HCT116 (cell line): ENCODE data around the gene ITIH4. TPM values are rescaled to one million over a fixed set of nuclear protein-coding genes. Genes with fewer than 3 reads are reported as not detected.

Source experiments
- ATAC-seq: fragments of 200-7000 bp; cut with Tn5 transposase; 2 replicates; pipeline ENCODE4 v1.9.1; 2020; ENCODE audit warnings: mild to moderate bottlenecking, moderate library complexity
- BruUV-seq: library from RNA; stranded (reverse); fragments of 400-500 nt; replicated peaks from 2 replicates; lab custom pipeline; 2021; lab: Mats Ljungman, UMichigan
- CTCF ChIA-PET: fragments of 300-600 bp; sonication (Branson Sonifier 250); formaldehyde crosslinking; loops from one replicate; lab custom pipeline; 2021; ENCODE audit warnings: antibody characterized with exemption; lab: Charles Lee
- POLR2A ChIA-PET: fragments of 300-600, 350-600 bp; sonication (Branson Sonifier 250); formaldehyde crosslinking; loops from one replicate; lab custom pipeline; 2021; ENCODE audit warnings: antibody characterized with exemption; lab: Charles Lee
- RAD21 ChIA-PET, 2 experiments: fragments of 300-600 bp; sonication (Branson Sonifier 250); formaldehyde crosslinking; loops; one replicate each; lab custom pipeline; 2023; ENCODE audit warnings: low total read pairs in 2 of 2; ENCODE audit not compliant: uncharacterized antibody in 2 of 2, unreplicated experiment in 2 of 2, low non-redundant PET in 1 of 2; lab: Charles Lee
- DNase-seq: peaks from one replicate; pipeline ENCODE4 v3.0.0-alpha.2; 2010; ENCODE audit warnings: low read depth, low spot score
- H2AFZ ChIP-seq: fragments of 200-600 bp; shearing (Covaris generic), sonication (generic); 2 replicates; pipeline ENCODE4 v1.6.1; 2017; ENCODE audit warnings: low read depth, mixed run types, mixed read lengths, antibody characterized with exemption, low read length; ENCODE audit not compliant: poor library complexity, severe bottlenecking
- H3K27ac ChIP-seq: 2 replicates; pipeline ENCODE4 v1.5.1; 2012; ENCODE audit warnings: low read depth, low read length
- H3K27me3 ChIP-seq: fragments of 200-600 bp; sonication (generic); 2 replicates; pipeline ENCODE4 v1.6.1; 2016; ENCODE audit warnings: mixed run types, low read length, mixed read lengths; ENCODE audit not compliant: insufficient read depth
- H3K36me3 ChIP-seq, 2 experiments: fragments of 200-500 bp in 1 of 2; fragments of 200-600 bp in 1 of 2; sonication (Bioruptor generic) in 1 of 2; sonication (generic) in 1 of 2; 2 replicates each; pipeline versions ENCODE4 v1.5.1 to v1.6.1; 2014 to 2016; ENCODE audit warnings: low read length in 2 of 2, inconsistent platforms in 1 of 2, mixed read lengths in 1 of 2, mixed run types in 1 of 2; ENCODE audit not compliant: insufficient read depth in 2 of 2, control insufficient read depth in 1 of 2
- H3K4me1 ChIP-seq, 2 experiments: fragments of 200-600 bp in 1 of 2; sonication (generic) in 1 of 2; 2 replicates each; pipeline versions ENCODE4 v1.5.1 to v1.6.1; 2012 to 2017; ENCODE audit warnings: low read length in 2 of 2, inconsistent platforms in 1 of 2, mild to moderate bottlenecking in 1 of 2, mixed read lengths in 1 of 2, mixed run types in 1 of 2, moderate library complexity in 1 of 2; ENCODE audit not compliant: insufficient read depth in 2 of 2, control insufficient read depth in 1 of 2
- H3K4me2 ChIP-seq: fragments of 200-600 bp; sonication (generic); 2 replicates; pipeline ENCODE4 v1.6.1; 2017; ENCODE audit warnings: mixed run types, low read length, mixed read lengths
- H3K4me3 ChIP-seq, 2 experiments: fragments of 200-600 bp in 1 of 2; sonication (generic) in 1 of 2; replicated peaks in 1 of 2; 2 replicates each; pipeline ENCODE4 v1.5.1; 2011 to 2016; ENCODE audit warnings: low read length in 2 of 2, control low read depth in 1 of 2, low read depth in 1 of 2, mild to moderate bottlenecking in 1 of 2, mixed read lengths in 1 of 2, mixed run types in 1 of 2
- H3K79me2 ChIP-seq: fragments of 200-600 bp; sonication (generic); 2 replicates; pipeline ENCODE4 v1.6.1; 2017; ENCODE audit warnings: mild to moderate bottlenecking, mixed run types, low read length, moderate library complexity, mixed read lengths; ENCODE audit not compliant: insufficient read depth
- H3K9ac ChIP-seq: fragments of 200-600 bp; sonication (generic); 2 replicates; pipeline ENCODE4 v1.6.1; 2016; ENCODE audit warnings: low read length, mixed read lengths
- H3K9me2 ChIP-seq: fragments of 200-600 bp; sonication (generic), shearing (Covaris generic); 2 replicates; pipeline ENCODE4 v1.6.1; 2017; ENCODE audit warnings: mixed run types, mild to moderate bottlenecking, moderate library complexity; ENCODE audit not compliant: insufficient read depth
- H3K9me3 ChIP-seq, 2 experiments: fragments of 200-500 bp in 1 of 2; fragments of 200-600 bp in 1 of 2; sonication (Bioruptor generic) in 1 of 2; sonication (generic) in 1 of 2; 2 replicates each; pipeline ENCODE4 v1.6.1; 2014 to 2017; ENCODE audit warnings: low read length in 2 of 2, mixed read lengths in 2 of 2, inconsistent platforms in 1 of 2, low read depth in 1 of 2, mild to moderate bottlenecking in 1 of 2, mixed run types in 1 of 2, moderate library complexity in 1 of 2; ENCODE audit not compliant: control insufficient read depth in 1 of 2, insufficient read depth in 1 of 2
- H4K20me1 ChIP-seq: fragments of 200-600 bp; sonication (generic), shearing (Covaris generic); 2 replicates; pipeline ENCODE4 v1.6.1; 2017; ENCODE audit warnings: mixed run types, mild to moderate bottlenecking, moderate library complexity; ENCODE audit not compliant: insufficient read depth
- CEBPB ChIP-seq: IDR thresholded peaks from 2 replicates; pipeline ENCODE4 v1.6.1; 2012; ENCODE audit warnings: low read depth
- EGR1 ChIP-seq: IDR thresholded peaks from 2 replicates; pipeline ENCODE4 v1.6.1; 2012; ENCODE audit warnings: low read depth
- ELF1 ChIP-seq: IDR thresholded peaks from 2 replicates; pipeline ENCODE4 v1.6.1; 2012; ENCODE audit warnings: low read depth, borderline replicate concordance
- EZH2 ChIP-seq: fragments of 200-600 bp; sonication (generic); IDR thresholded peaks from 2 replicates; pipeline ENCODE4 v1.6.1; 2017; ENCODE audit warnings: antibody characterized with exemption, mixed run types
- EZH2phosphoT487 ChIP-seq: fragments of 200-600 bp; IDR thresholded peaks from 2 replicates; pipeline ENCODE4 v1.6.1; 2018; ENCODE audit warnings: antibody characterized with exemption, borderline replicate concordance
- FOSL1 ChIP-seq: IDR thresholded peaks from 2 replicates; pipeline ENCODE4 v1.6.1; 2012; ENCODE audit warnings: low read depth
- JUND ChIP-seq: IDR thresholded peaks from 2 replicates; pipeline ENCODE4 v1.6.1; 2012
- POLR2A ChIP-seq: IDR thresholded peaks from 2 replicates; pipeline ENCODE4 v1.7.0; 2011; ENCODE audit warnings: borderline replicate concordance; ENCODE audit not compliant: insufficient read depth, insufficient read length; ENCODE audit errors: extremely low read depth
- POLR2AphosphoS5 ChIP-seq: IDR thresholded peaks from 2 replicates; pipeline ENCODE4 v1.6.1; 2011; ENCODE audit warnings: mild to moderate bottlenecking, low read depth, low read length, moderate library complexity
- RAD21 ChIP-seq: IDR thresholded peaks from 2 replicates; pipeline ENCODE4 v1.6.1; 2012; ENCODE audit warnings: low read depth, mild to moderate bottlenecking
- SIN3A ChIP-seq: IDR thresholded peaks from 2 replicates; pipeline ENCODE4 v1.6.1; 2012; ENCODE audit warnings: low read depth
- SP1 ChIP-seq: IDR thresholded peaks from 2 replicates; pipeline ENCODE4 v1.6.1; 2012; ENCODE audit warnings: low read depth
- SRF ChIP-seq: IDR thresholded peaks from 2 replicates; pipeline ENCODE4 v1.6.1; 2012; ENCODE audit warnings: low read depth
- TCF7L2 ChIP-seq: IDR thresholded peaks from 2 replicates; pipeline ENCODE4 v1.7.0; 2011; ENCODE audit warnings: borderline replicate concordance, inconsistent platforms; ENCODE audit not compliant: insufficient read depth, insufficient read length; ENCODE audit errors: extremely low read depth
- YY1 ChIP-seq: IDR thresholded peaks from 2 replicates; pipeline ENCODE4 v1.6.1; 2011; ENCODE audit warnings: low read length, low read depth, moderate library complexity, mild to moderate bottlenecking; ENCODE audit not compliant: insufficient replicate concordance; ENCODE audit errors: extremely low read depth
- ZFX ChIP-seq: fragments of 450-650 bp; IDR thresholded peaks from 2 replicates; pipeline ENCODE4 v1.6.1; 2017
- ZNF274 ChIP-seq: fragments of 200-500 bp; sonication (Bioruptor generic); IDR thresholded peaks from 2 replicates; pipeline ENCODE4 v1.6.1; 2014; ENCODE audit warnings: mild to moderate bottlenecking, low read depth, low read length, inconsistent platforms
- intact Hi-C: fragments of 100-400 bp; cut with micrococcal nuclease; formaldehyde crosslinking; loops from 2 replicates; pipeline ENCODE4 v1.10.0; 2022
- total RNA-seq: library from RNA; stranded (reverse); gene quantifications from one replicate; pipeline ENCODE4 v1.2.1, GENCODE V29; 2021; ENCODE audit not compliant: unreplicated experiment
- TF ChIP-seq, protein P1 (sequence below): IDR thresholded peaks from 2 replicates; pipeline ENCODE4 v1.6.1; 2011; ENCODE audit warnings: mild to moderate bottlenecking, low read length, moderate library complexity; ENCODE audit not compliant: insufficient replicate concordance; ENCODE audit errors: extremely low read depth
- TF ChIP-seq, protein P2 (sequence below): IDR thresholded peaks from 2 replicates; pipeline ENCODE4 v1.6.1; 2012
- TF ChIP-seq, protein P3 (sequence below), 3 experiments: fragments of 200-600 bp in 1 of 3; sonication (generic) in 1 of 3; IDR thresholded peaks in 2 of 3; conservative IDR thresholded peaks in 1 of 3; 2 replicates each; pipeline ENCODE4 v1.5.1; 2012 to 2017; ENCODE audit warnings: low read depth in 2 of 3, low read length in 2 of 3, antibody characterized with exemption in 1 of 3, borderline replicate concordance in 1 of 3, control low read depth in 1 of 3, mild to moderate bottlenecking in 1 of 3, mixed read lengths in 1 of 3, mixed run types in 1 of 3, moderate library complexity in 1 of 3; ENCODE audit not compliant: insufficient read depth in 1 of 3

Gene ITIH4
- total RNA-seq, 1 experiment from 2014 or later, result 4.1 TPM

DNA sequence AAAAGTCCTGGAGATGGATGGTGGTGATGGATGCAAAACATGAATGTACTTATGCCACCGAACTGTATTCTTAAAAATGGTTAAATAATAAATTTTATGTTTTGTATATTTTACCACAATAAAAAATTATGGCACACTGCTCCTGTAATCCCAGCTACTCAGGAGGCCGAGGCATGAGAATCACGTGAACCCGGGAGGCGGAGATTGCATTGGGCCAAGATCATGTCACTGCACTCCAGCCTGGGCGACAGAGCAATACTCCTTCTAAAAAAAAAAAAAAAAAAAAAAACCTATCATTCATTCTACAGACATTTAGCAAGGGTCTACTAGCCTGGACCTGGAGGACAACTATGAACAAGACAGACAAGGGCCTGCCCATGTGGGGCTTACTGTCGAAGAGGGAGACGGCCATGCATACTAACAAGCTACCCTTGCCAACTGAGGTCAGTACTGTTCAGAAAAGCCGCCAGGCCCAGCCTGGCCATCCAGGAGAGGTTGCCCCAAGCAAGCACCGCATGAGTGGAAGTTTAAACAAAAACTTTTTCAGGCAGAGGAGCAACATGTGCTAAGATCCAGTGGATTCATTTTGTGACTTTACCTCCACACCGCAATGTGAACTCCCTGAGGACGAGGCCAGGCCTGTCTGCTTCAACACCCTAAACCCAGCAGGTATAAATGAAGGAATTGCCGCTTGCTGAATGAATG lies 57.0 kb downstream of the ITIH4 start:
- H4K20me1 ChIP-seq, result no peaks in the 10 kb centered on the region
- ATAC-seq, result no peak
- no TSS peak for BruUV-seq
- no peak overlapping the region for H3K9ac ChIP-seq
- H3K27ac ChIP-seq, result no peak overlapping the region
- no peak for DNase-seq
- no peaks in the 10 kb centered on the region for H3K9me3 ChIP-seq
- no peaks in the 10 kb centered on the region for H3K9me2 ChIP-seq
- RAD21 ChIA-PET, result no interaction called here
- TF ChIP-seq SP1 (no peak), POLR2AphosphoS5 (no peak), YY1 (no peak), POLR2A (no peak), EZH2phosphoT487 (no peak), TCF7L2 (no peak), JUND (no peak), CEBPB (no peak), EGR1 (no peak), SRF (no peak), RAD21 (no peak), ELF1 (no peak), SIN3A (no peak), ZNF274 (no peak), ZFX (no peak), FOSL1 (no peak), EZH2 (no peak)
- TF ChIP-seq, protein P1, sequence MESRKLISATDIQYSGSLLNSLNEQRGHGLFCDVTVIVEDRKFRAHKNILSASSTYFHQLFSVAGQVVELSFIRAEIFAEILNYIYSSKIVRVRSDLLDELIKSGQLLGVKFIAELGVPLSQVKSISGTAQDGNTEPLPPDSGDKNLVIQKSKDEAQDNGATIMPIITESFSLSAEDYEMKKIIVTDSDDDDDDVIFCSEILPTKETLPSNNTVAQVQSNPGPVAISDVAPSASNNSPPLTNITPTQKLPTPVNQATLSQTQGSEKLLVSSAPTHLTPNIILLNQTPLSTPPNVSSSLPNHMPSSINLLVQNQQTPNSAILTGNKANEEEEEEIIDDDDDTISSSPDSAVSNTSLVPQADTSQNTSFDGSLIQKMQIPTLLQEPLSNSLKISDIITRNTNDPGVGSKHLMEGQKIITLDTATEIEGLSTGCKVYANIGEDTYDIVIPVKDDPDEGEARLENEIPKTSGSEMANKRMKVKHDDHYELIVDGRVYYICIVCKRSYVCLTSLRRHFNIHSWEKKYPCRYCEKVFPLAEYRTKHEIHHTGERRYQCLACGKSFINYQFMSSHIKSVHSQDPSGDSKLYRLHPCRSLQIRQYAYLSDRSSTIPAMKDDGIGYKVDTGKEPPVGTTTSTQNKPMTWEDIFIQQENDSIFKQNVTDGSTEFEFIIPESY, result no peak
- TF ChIP-seq, protein P2, sequence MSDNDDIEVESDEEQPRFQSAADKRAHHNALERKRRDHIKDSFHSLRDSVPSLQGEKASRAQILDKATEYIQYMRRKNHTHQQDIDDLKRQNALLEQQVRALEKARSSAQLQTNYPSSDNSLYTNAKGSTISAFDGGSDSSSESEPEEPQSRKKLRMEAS, result no peak
- TF ChIP-seq, protein P3, sequence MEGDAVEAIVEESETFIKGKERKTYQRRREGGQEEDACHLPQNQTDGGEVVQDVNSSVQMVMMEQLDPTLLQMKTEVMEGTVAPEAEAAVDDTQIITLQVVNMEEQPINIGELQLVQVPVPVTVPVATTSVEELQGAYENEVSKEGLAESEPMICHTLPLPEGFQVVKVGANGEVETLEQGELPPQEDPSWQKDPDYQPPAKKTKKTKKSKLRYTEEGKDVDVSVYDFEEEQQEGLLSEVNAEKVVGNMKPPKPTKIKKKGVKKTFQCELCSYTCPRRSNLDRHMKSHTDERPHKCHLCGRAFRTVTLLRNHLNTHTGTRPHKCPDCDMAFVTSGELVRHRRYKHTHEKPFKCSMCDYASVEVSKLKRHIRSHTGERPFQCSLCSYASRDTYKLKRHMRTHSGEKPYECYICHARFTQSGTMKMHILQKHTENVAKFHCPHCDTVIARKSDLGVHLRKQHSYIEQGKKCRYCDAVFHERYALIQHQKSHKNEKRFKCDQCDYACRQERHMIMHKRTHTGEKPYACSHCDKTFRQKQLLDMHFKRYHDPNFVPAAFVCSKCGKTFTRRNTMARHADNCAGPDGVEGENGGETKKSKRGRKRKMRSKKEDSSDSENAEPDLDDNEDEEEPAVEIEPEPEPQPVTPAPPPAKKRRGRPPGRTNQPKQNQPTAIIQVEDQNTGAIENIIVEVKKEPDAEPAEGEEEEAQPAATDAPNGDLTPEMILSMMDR (IDR thresholded peaks at IDR 0.05 in 2 of 3, conservative IDR thresholded peaks at IDR 0.05 in 1 of 3; ENCODE audit: borderline replicate concordance in 1 of 3, insufficient read depth in 1 of 3, low read depth in 2 of 3, low read length in 2 of 3), result no peak
- H3K27me3 ChIP-seq, result no peaks in the 10 kb centered on the region
- no peak overlapping the region for H3K4me2 ChIP-seq
- CTCF ChIA-PET, result interaction anchor here (0.7 kb wide), 1 partner anchor 25 kb away, joined by 5 read pairs; no protein-coding TSS in a partner anchor
- H2AFZ ChIP-seq, result no peak overlapping the region
- peaks cover 15% of the 10 kb centered on the region for H3K79me2 ChIP-seq
- intact Hi-C loops, result no loop called here
- H3K4me1 ChIP-seq, result peaks cover 4 to 27% of the 10 kb centered on the region in 2 experiments; a peak in 3 of 4 replicates
- no peaks in the 10 kb centered on the region for H3K36me3 ChIP-seq
- POLR2A ChIA-PET, result no interaction called here
- H3K4me3 ChIP-seq, result no peak overlapping the region
